PC-3 (cell line): ENCODE measurements around the gene CRPPA. TPM values are rescaled to one million over a fixed set of nuclear protein-coding genes. Genes with fewer than 3 reads are reported as not detected.

Source experiments
- ATAC-seq: fragments of 200-7000 bp; cut with Tn5 transposase; 2 replicates; pipeline ENCODE4 v1.9.1; 2020; ENCODE audit warnings: mild to moderate bottlenecking, moderate library complexity
- BruUV-seq: library from RNA; stranded (reverse); fragments of 400-500 nt; replicated peaks from 2 replicates; lab custom pipeline; 2021; lab: Mats Ljungman, UMichigan
- CTCF ChIA-PET: fragments of 300-600 bp; sonication (Branson Sonifier 250); formaldehyde crosslinking; loops from one replicate; lab custom pipeline; 2022; ENCODE audit warnings: antibody characterized with exemption; lab: Charles Lee
- POLR2A ChIA-PET: fragments of 300-600 bp; sonication (Branson Sonifier 250); formaldehyde crosslinking; loops from one replicate; lab custom pipeline; 2022; ENCODE audit warnings: antibody characterized with exemption; ENCODE audit not compliant: unreplicated experiment; lab: Charles Lee
- DNase-seq: peaks from one replicate; pipeline ENCODE4 v3.0.0-alpha.2; 2015
- H2AFZ ChIP-seq: fragments of 300-600 bp; sonication (generic); 2 replicates; pipeline ENCODE4 v1.6.0; 2016; ENCODE audit warnings: antibody characterized with exemption, low read length
- H3F3A ChIP-seq: fragments of 300-600 bp; sonication (generic); one replicate; pipeline ENCODE4 v1.6.0; 2017; ENCODE audit warnings: antibody characterized with exemption, low read length, control low read depth, mild to moderate bottlenecking; ENCODE audit not compliant: unreplicated experiment
- H3K27ac ChIP-seq: fragments of 300-600 bp; sonication (generic); 2 replicates; pipeline ENCODE4 v1.5.1; 2016; ENCODE audit warnings: mild to moderate bottlenecking, low read length
- H3K27me3 ChIP-seq: fragments of 300-600 bp; sonication (generic); 2 replicates; pipeline ENCODE4 v1.6.1; 2016; ENCODE audit warnings: low read length, mixed read lengths
- H3K36me3 ChIP-seq: fragments of 300-600 bp; sonication (generic); 2 replicates; pipeline ENCODE4 v1.6.1; 2016; ENCODE audit warnings: low read depth, mixed run types, low read length, mixed read lengths
- H3K4me1 ChIP-seq: fragments of 300-600 bp; sonication (generic); 2 replicates; pipeline ENCODE4 v1.5.1; 2016; ENCODE audit warnings: low read length; ENCODE audit not compliant: insufficient read depth
- H3K4me2 ChIP-seq: fragments of 300-600 bp; sonication (generic); 2 replicates; pipeline ENCODE4 v1.6.0; 2016; ENCODE audit warnings: low read length
- H3K4me3 ChIP-seq: fragments of 300-600 bp; sonication (generic); 2 replicates; pipeline ENCODE4 v1.5.1; 2016; ENCODE audit warnings: mild to moderate bottlenecking, low read length, mixed read lengths
- H3K79me2 ChIP-seq: fragments of 300-600 bp; sonication (generic); 2 replicates; pipeline ENCODE4 v1.6.1; 2017; ENCODE audit warnings: low read length, mixed read lengths
- H3K9ac ChIP-seq: fragments of 300-600 bp; sonication (generic); 2 replicates; pipeline ENCODE4 v1.6.0; 2016; ENCODE audit warnings: mild to moderate bottlenecking, low read length
- H3K9me2 ChIP-seq: fragments of 300-600 bp; sonication (generic); replicated peaks from 2 replicates; pipeline ENCODE4 v1.6.1; 2016; ENCODE audit warnings: mixed run types, low read length, mixed read lengths
- H3K9me3 ChIP-seq: fragments of 300-600 bp; sonication (generic); 2 replicates; pipeline ENCODE4 v1.6.1; 2016; ENCODE audit warnings: low read length, mixed read lengths
- H4K20me1 ChIP-seq: fragments of 300-600 bp; sonication (generic); 2 replicates; pipeline ENCODE4 v1.6.1; 2016; ENCODE audit warnings: low read length, mixed read lengths
- EZH2 ChIP-seq: fragments of 300-600 bp; sonication (generic); IDR thresholded peaks from one replicate; pipeline ENCODE4 v1.6.1; 2017; ENCODE audit warnings: antibody characterized with exemption, mild to moderate bottlenecking, low read length; ENCODE audit not compliant: unreplicated experiment
- EZH2phosphoT487 ChIP-seq: fragments of 300-600 bp; sonication (generic); IDR thresholded peaks from 2 replicates; pipeline ENCODE4 v1.6.1; 2018; ENCODE audit warnings: mild to moderate bottlenecking, antibody characterized with exemption, low read length, borderline replicate concordance
- intact Hi-C: fragments of 100-400 bp; cut with micrococcal nuclease; formaldehyde crosslinking; loops from 2 replicates; pipeline ENCODE4 v1.9.0; 2023
- total RNA-seq: library from RNA; depleted of rRNA; stranded (reverse); fragments of >200 nt; gene quantifications from 2 replicates; pipeline ENCODE4 v1.2.3, GENCODE V29; 2014
- TF ChIP-seq, protein P1 (sequence below): fragments of 300-600 bp; sonication (generic); conservative IDR thresholded peaks from 2 replicates; pipeline ENCODE4 v1.5.1; 2017; ENCODE audit warnings: antibody characterized with exemption, low read depth, mild to moderate bottlenecking, low read length

Gene CRPPA
- total RNA-seq, 1 experiment from 2014 or later = 1.2 TPM

DNA sequence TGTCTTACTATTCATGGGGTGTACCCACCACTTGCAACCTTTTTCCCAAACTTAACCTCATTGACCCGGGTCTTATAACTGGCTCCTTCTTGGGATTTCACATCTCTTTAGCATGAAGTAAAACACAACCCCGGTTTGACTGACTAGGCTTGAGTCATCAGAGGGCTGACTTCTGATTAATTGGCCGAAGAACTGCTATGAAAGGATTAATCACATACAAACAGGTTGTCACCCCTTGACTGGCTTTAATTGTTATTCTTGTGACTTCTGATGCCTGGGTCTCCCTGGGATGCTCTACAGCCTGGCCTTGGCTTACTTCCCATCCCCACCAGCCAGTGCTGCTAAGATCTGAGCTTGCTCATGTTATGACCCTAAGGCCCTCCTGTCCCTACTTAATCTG lies 8.8 kb upstream of the CRPPA start:
- Histone ChIP-seq H3K27ac (no peak overlapping the region), H3K27me3 (no peaks in the 10 kb centered on the region), H4K20me1 (no peaks in the 10 kb centered on the region), H3K4me2 (peak overlapping the region; percentile 44; the same call in 1 of the 2 replicates), H2AFZ (no peak overlapping the region), H3K9ac (no peak overlapping the region), H3K9me2 (no peaks in the 10 kb centered on the region), H3K9me3 (no peaks in the 10 kb centered on the region), H3F3A (peaks cover 4% of the 10 kb centered on the region), H3K4me3 (no peak overlapping the region), H3K79me2 (no peaks in the 10 kb centered on the region), H3K36me3 (no peaks in the 10 kb centered on the region), H3K4me1 (peaks cover 39% of the 10 kb centered on the region)
- peak; percentile 48 for DNase-seq
- 0 out of 2 replicates have a peak, but pooled peaks have one; percentile 4 for ATAC-seq
- ChIA-PET CTCF (no interaction called here), POLR2A (no interaction called here)
- BruUV-seq = no TSS peak
- TF ChIP-seq EZH2 = no peak
- intact Hi-C loops = no loop called here

DNA sequence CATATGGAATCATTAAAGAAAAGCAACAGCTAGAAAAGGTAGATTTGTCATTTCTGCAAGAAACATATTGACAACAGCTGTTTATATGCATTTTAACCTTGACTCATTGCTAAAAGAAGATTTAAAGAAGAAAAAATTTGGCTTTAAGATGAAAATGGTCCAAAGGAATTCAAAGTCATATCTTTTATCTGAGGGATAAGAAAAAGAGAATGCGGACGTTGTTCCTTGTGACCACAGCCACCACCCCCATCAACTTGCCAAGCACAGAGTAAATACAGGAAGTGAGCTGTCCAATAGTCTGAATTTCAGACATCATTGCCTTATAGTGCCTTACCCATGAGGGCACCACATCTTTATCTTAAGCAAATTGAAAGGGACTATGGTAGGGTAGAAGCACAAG lies 7.3 kb upstream of the CRPPA start:
- Histone ChIP-seq H3K27ac (peak overlapping the region; percentile 45), H3K4me3 (no peak overlapping the region), H3K27me3 (no peaks in the 10 kb centered on the region), H3F3A (peaks cover 4% of the 10 kb centered on the region), H3K36me3 (no peaks in the 10 kb centered on the region), H3K9ac (no peak overlapping the region), H3K4me1 (peaks cover 39% of the 10 kb centered on the region), H3K4me2 (peak overlapping the region; percentile 61), H2AFZ (no peak overlapping the region), H3K9me2 (no peaks in the 10 kb centered on the region), H4K20me1 (no peaks in the 10 kb centered on the region), H3K9me3 (no peaks in the 10 kb centered on the region), H3K79me2 (no peaks in the 10 kb centered on the region)
- ChIA-PET CTCF (no interaction called here), POLR2A (no interaction called here)
- ATAC-seq (peak; percentile 85), DNase-seq (peak; percentile 82)
- BruUV-seq = no TSS peak
- intact Hi-C loops = loop anchor here (2.0 kb wide), 1 partner anchor 216 kb away; the partner anchor contains the start of gene ANKMY2
- TF ChIP-seq EZH2 (no peak), EZH2phosphoT487 (no peak)
- TF ChIP-seq, protein P1, sequence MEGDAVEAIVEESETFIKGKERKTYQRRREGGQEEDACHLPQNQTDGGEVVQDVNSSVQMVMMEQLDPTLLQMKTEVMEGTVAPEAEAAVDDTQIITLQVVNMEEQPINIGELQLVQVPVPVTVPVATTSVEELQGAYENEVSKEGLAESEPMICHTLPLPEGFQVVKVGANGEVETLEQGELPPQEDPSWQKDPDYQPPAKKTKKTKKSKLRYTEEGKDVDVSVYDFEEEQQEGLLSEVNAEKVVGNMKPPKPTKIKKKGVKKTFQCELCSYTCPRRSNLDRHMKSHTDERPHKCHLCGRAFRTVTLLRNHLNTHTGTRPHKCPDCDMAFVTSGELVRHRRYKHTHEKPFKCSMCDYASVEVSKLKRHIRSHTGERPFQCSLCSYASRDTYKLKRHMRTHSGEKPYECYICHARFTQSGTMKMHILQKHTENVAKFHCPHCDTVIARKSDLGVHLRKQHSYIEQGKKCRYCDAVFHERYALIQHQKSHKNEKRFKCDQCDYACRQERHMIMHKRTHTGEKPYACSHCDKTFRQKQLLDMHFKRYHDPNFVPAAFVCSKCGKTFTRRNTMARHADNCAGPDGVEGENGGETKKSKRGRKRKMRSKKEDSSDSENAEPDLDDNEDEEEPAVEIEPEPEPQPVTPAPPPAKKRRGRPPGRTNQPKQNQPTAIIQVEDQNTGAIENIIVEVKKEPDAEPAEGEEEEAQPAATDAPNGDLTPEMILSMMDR = no peak

DNA sequence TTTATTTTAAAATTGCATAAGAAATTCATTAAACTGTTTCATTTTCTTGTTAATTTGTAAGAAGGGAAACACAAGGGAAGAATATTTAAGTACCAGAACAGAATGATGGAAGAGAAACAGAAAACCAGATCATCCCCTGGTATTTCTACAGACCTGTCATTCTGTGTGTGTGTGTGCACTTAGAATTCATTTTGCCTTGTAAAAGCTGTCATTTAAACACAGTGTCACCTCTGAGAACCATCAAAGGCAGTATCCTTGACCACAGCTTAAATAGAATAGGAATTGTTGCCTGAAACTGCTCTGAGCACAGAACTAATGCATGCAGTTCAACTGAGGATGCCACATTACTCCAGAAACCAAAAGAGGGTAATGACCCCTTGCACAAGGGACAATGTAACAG lies 6.8 kb upstream of the CRPPA start:
- Histone ChIP-seq H3K36me3 (no peaks in the 10 kb centered on the region), H3K9me3 (no peaks in the 10 kb centered on the region), H3F3A (peaks cover 4% of the 10 kb centered on the region), H4K20me1 (no peaks in the 10 kb centered on the region), H3K4me2 (peak overlapping the region; percentile 61), H3K27me3 (no peaks in the 10 kb centered on the region), H3K9ac (no peak overlapping the region), H3K4me3 (no peak overlapping the region), H2AFZ (no peak overlapping the region), H3K79me2 (no peaks in the 10 kb centered on the region), H3K4me1 (peaks cover 39% of the 10 kb centered on the region), H3K27ac (peak overlapping the region; percentile 45), H3K9me2 (no peaks in the 10 kb centered on the region)
- ATAC-seq (no peak), DNase-seq (no peak)
- POLR2A ChIA-PET = no interaction called here
- TF ChIP-seq EZH2 = no peak
- TF ChIP-seq, protein P1 = no peak
- no peak for TF ChIP-seq EZH2phosphoT487
- intact Hi-C loops = loop anchor here (2.0 kb wide), 1 partner anchor 217 kb away; the partner anchor contains the start of gene ANKMY2
- CTCF ChIA-PET = no interaction called here
- BruUV-seq = no TSS peak
